CD4-positive, alpha-beta T cell (primary cell): ENCODE data around the gene ATXN3. TPM values are rescaled to one million over a fixed set of nuclear protein-coding genes. Genes with fewer than 3 reads are reported as not detected.

Source experiments
- ATAC-seq: fragments of 200-7000 bp; cut with Tn5 transposase; one replicate; pipeline ENCODE4 v1.10.0; 2022; ENCODE audit warnings: mild to moderate bottlenecking; ENCODE audit not compliant: poor library complexity
- CTCF ChIA-PET: fragments of 350-600 bp; sonication (Branson Sonifier 250); formaldehyde crosslinking; loops from one replicate; lab custom pipeline; 2021; ENCODE audit warnings: antibody characterized with exemption, inconsistent platforms; lab: Charles Lee
- POLR2A ChIA-PET: fragments of 350-600 bp; sonication (Branson Sonifier 250); formaldehyde crosslinking; loops from one replicate; lab custom pipeline; 2021; ENCODE audit warnings: antibody characterized with exemption, inconsistent platforms; lab: Charles Lee
- DNase-seq, 14 experiments: peaks; one replicate each; pipeline ENCODE4 v3.0.0-alpha.2; 2013 to 2020; ENCODE audit warnings: mixed read lengths in 2 of 14
- H3K27ac ChIP-seq, 2 donors: one replicate each; pipeline versions ENCODE4 v1.5.1 to v1.7.0; 2013; ENCODE audit warnings: low read length in 2 of 2, low read depth in 1 of 2, mild to moderate bottlenecking in 1 of 2
- H3K27me3 ChIP-seq, 2 experiments: 1 replicate in 1 of 2; 2 replicates in 1 of 2; pipeline versions ENCODE4 v1.6.1 to v1.7.0; 2013; ENCODE audit warnings: low read length in 2 of 2, control low read depth in 1 of 2, mild to moderate bottlenecking in 1 of 2, moderate library complexity in 1 of 2; ENCODE audit not compliant: insufficient read depth in 2 of 2, control insufficient read depth in 1 of 2
- H3K36me3 ChIP-seq: one replicate; pipeline ENCODE4 v1.6.1; 2013; ENCODE audit warnings: low read length, control low read depth; ENCODE audit not compliant: insufficient read depth
- H3K4me1 ChIP-seq: one replicate; pipeline ENCODE4 v1.6.1; 2013; ENCODE audit warnings: low read length, control low read depth; ENCODE audit not compliant: insufficient read depth
- H3K4me3 ChIP-seq: one replicate; pipeline ENCODE4 v1.5.1; 2013; ENCODE audit warnings: mild to moderate bottlenecking, low read length, moderate library complexity
- H3K9me3 ChIP-seq, 2 experiments: 1 replicate in 1 of 2; 2 replicates in 1 of 2; pipeline versions ENCODE4 v1.6.1 to v1.7.0; 2013; ENCODE audit warnings: low read length in 2 of 2, mild to moderate bottlenecking in 2 of 2, control low read depth in 1 of 2, moderate library complexity in 1 of 2; ENCODE audit not compliant: control insufficient read depth in 1 of 2, insufficient read depth in 1 of 2
- H3K27ac Mint-ChIP-seq: one replicate; pipeline ENCODE4 v1.8.0; 2020; ENCODE audit warnings: mixed read lengths
- H3K27me3 Mint-ChIP-seq: one replicate; pipeline ENCODE4 v1.8.0; 2021; ENCODE audit warnings: mixed read lengths
- H3K36me3 Mint-ChIP-seq: one replicate; pipeline ENCODE4 v1.8.0; 2021; ENCODE audit warnings: low read depth, mixed read lengths
- H3K4me1 Mint-ChIP-seq: one replicate; pipeline ENCODE4 v1.8.0; 2021; ENCODE audit warnings: low read depth, mixed read lengths
- H3K4me3 Mint-ChIP-seq: one replicate; pipeline ENCODE4 v1.8.0; 2020; ENCODE audit warnings: mild to moderate bottlenecking, mixed read lengths
- H3K9me3 Mint-ChIP-seq: one replicate; pipeline ENCODE4 v1.8.0; 2020; ENCODE audit warnings: mixed read lengths
- intact Hi-C, 2 experiments: fragments of 100-400 bp; cut with DNase I in 1 of 2; cut with micrococcal nuclease in 1 of 2; formaldehyde crosslinking; loops; one replicate each; pipeline versions ENCODE4 v1.15.1 to v1.9.0; 2023 to 2025; cut with DNase I, micrococcal nuclease
- total RNA-seq, 174 experiments: library from RNA in 2 of 174; stranded (reverse) in 2 of 174; gene quantifications; one replicate each; pipeline ENCODE4 v1.2.3 and lab custom pipeline; 2021 to 2026
- TF ChIP-seq, protein P1 (sequence below): fragments of 200-600 bp; IDR thresholded peaks from one replicate; pipeline ENCODE4 v1.8.0; 2022; ENCODE audit warnings: antibody characterized with exemption, mild to moderate bottlenecking

The ATXN3 gene
- total RNA-seq, 2 experiments from 2014 or later, result 21.5 to 22.1 TPM

DNA sequence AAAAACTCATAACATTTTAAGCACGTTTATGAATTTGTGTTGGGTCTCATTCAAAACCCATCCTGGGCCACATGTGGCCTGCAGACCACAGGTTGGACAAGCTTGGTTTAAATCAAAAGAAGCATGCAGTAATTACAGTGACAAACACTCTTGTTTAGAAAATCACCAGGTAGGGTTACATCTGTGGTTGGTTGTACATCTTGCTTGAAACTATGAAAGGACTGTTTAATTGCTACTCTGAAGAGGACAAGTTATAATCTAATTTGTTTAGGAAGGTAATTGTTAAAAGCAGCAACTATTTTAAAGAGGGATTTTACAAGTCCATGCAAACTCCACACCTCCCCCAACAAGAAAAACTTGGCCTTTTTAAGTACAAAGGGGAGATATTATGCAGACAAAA lies 70.5 kb downstream of the ATXN3 start:
- Mint-ChIP-seq H3K36me3 (peaks cover 50% of the 10 kb centered on the region), H3K9me3 (no peaks in the 10 kb centered on the region), H3K27ac (no peak overlapping the region), H3K4me1 (peaks cover 62% of the 10 kb centered on the region), H3K27me3 (no peaks in the 10 kb centered on the region), H3K4me3 (no peak overlapping the region)
- no peak for ATAC-seq
- Histone ChIP-seq H3K4me3 (no peak overlapping the region), H3K4me1 (peaks cover 30% of the 10 kb centered on the region), H3K9me3 (no peaks in the 10 kb centered on the region), H3K27ac (no peak overlapping the region), H3K36me3 (peaks cover 16% of the 10 kb centered on the region), H3K27me3 (no peaks in the 10 kb centered on the region)
- ChIA-PET POLR2A (interaction anchor here (0.5 kb wide), 1 partner anchor 588 kb away, joined by 3 read pairs; no protein-coding TSS in a partner anchor), CTCF (interaction anchor here (1.3 to 1.5 kb wide), 2 partner anchors 39 to 71 kb away, joined by 3 read pairs; partner anchors contain the start of gene ATXN3)
- TF ChIP-seq, protein P1, sequence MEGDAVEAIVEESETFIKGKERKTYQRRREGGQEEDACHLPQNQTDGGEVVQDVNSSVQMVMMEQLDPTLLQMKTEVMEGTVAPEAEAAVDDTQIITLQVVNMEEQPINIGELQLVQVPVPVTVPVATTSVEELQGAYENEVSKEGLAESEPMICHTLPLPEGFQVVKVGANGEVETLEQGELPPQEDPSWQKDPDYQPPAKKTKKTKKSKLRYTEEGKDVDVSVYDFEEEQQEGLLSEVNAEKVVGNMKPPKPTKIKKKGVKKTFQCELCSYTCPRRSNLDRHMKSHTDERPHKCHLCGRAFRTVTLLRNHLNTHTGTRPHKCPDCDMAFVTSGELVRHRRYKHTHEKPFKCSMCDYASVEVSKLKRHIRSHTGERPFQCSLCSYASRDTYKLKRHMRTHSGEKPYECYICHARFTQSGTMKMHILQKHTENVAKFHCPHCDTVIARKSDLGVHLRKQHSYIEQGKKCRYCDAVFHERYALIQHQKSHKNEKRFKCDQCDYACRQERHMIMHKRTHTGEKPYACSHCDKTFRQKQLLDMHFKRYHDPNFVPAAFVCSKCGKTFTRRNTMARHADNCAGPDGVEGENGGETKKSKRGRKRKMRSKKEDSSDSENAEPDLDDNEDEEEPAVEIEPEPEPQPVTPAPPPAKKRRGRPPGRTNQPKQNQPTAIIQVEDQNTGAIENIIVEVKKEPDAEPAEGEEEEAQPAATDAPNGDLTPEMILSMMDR, result no peak
- intact Hi-C loops, result no loop called here
- no peak for DNase-seq

DNA sequence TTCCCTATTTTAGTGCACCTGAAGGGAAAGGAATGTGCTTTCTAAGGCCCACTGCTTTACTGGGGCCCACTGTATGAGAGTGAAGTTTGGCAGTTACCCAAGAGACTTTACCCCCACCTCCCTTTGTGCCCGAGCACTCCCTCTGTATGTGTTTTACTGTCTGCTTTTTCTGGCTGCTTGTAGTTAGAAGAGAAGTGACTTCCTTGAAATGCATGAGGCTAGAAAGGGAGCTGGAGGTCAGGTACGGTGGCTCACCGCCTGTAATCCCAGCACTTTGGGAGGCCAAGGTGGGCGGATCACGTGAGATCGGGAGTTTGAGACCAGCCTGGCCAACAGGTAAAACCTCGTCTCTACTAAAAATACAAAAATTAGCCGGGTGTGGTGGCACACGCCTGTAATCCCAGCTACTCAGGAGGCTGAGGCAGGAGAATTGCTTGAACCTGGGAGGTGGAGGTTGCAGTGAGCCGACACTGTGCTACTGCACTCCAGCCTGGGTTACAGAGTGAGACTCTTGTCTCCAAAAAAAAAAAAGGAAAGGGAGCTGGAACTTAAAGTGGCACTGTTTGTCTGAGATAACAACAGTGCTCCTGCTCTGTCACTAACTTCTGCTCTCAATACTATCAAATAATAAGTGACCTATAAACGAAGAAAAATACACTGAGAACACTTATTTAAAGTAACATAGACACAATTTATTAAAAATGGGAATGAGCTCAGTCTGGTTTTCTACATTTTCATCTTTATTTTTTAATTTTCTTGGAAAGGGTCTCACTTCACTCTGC lies 72.3 kb downstream of the ATXN3 start:
- H3K4me1 Mint-ChIP-seq, result peaks cover 44% of the 10 kb centered on the region
- H3K27ac Mint-ChIP-seq, result peak overlapping the region; percentile 65
- TF ChIP-seq, protein P1, result no peak
- no peaks in the 10 kb centered on the region for H3K9me3 Mint-ChIP-seq
- Histone ChIP-seq H3K27ac (no peak overlapping the region), H3K27me3 (no peaks in the 10 kb centered on the region), H3K36me3 (peaks cover 23% of the 10 kb centered on the region), H3K4me1 (peaks cover 23% of the 10 kb centered on the region), H3K4me3 (no peak overlapping the region), H3K9me3 (no peaks in the 10 kb centered on the region)
- ChIA-PET CTCF (interaction anchor here (1.3 kb wide), 1 partner anchor 9 kb away, joined by 3 read pairs; no protein-coding TSS in a partner anchor), POLR2A (interaction anchor here (0.6 to 0.9 kb wide), 2 partner anchors 87 to 89 kb away, joined by 3 read pairs; partner anchors contain the start of gene NDUFB1)
- peaks cover 43% of the 10 kb centered on the region for H3K36me3 Mint-ChIP-seq
- intact Hi-C loops, result loop anchor here in 1 of 2 experiments (5.0 kb wide), 1 partner anchor 1078 kb away; no protein-coding TSS in a partner anchor
- DNase-seq (no peak), ATAC-seq (no peak)
- no peaks in the 10 kb centered on the region for H3K27me3 Mint-ChIP-seq
- no peak overlapping the region for H3K4me3 Mint-ChIP-seq

DNA sequence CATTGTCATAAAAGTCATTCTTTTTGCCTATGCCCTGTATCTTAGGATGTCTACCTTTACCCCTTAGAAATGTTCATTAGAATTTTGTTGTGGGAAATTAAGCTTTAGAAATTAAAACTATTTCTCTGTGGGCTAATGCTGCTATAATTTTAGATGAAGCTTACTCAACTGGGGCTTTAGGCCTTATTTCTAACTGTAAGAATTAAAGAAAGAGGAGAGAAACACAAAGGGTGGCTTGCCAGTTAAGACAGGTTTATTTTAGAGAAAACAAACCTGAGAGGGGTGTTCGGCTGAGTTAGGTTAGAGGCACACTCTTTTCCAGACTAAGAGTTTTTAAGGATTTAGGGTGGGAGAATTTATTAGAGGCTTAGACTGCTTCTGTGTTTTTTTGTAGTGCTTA lies 72.9 kb downstream of the ATXN3 start:
- no peaks in the 10 kb centered on the region for H3K9me3 ChIP-seq
- H3K27ac Mint-ChIP-seq, result peak overlapping the region; percentile 65
- ChIA-PET CTCF (interaction anchor here (1.3 kb wide), 1 partner anchor 10 kb away, joined by 3 read pairs; no protein-coding TSS in a partner anchor), POLR2A (no interaction called here)
- intact Hi-C loops, result loop anchor here in 1 of 2 experiments (5.0 kb wide), 1 partner anchor 1079 kb away; no protein-coding TSS in a partner anchor
- TF ChIP-seq, protein P1, result no peak
- peaks cover 37% of the 10 kb centered on the region for H3K4me1 Mint-ChIP-seq
- H3K9me3 Mint-ChIP-seq, result no peaks in the 10 kb centered on the region
- H3K27me3 Mint-ChIP-seq, result no peaks in the 10 kb centered on the region
- DNase-seq (no peak), ATAC-seq (no peak)
- no peak overlapping the region for H3K27ac ChIP-seq
- peaks cover 17% of the 10 kb centered on the region for H3K4me1 ChIP-seq
- H3K27me3 ChIP-seq, result no peaks in the 10 kb centered on the region
- H3K4me3 ChIP-seq, result no peak overlapping the region
- peaks cover 42% of the 10 kb centered on the region for H3K36me3 Mint-ChIP-seq
- no peak overlapping the region for H3K4me3 Mint-ChIP-seq
- peaks cover 24% of the 10 kb centered on the region for H3K36me3 ChIP-seq
